Left kidney (tissue), 8 donors: Measurements from ENCODE around the gene WDR18. TPM values are rescaled to one million over a fixed set of nuclear protein-coding genes. Genes with fewer than 3 reads are reported as not detected.

Source experiments
- DNase-seq: peaks from one replicate; pipeline ENCODE4 v3.0.0-alpha.2; 2013
- long read RNA-seq, 8 donors: transcript quantifications; one replicate each; lab custom pipeline, GENCODE V29; 2026
- polyA plus RNA-seq: library from polyadenylated mRNA; unstranded; fragments of 120-200 nt; gene quantifications from one replicate; pipeline ENCODE4 v1.2.1, GENCODE V29; 2013; ENCODE audit not compliant: insufficient read length

WDR18 gene
- 30.4 TPM for polyA plus RNA-seq
- long read RNA-seq, donor 1, transcript WDR18-202 (10 exons, 1,608 nt), result major isoform, 27 of 56 reads
- long read RNA-seq, donor 1, partial matches to known transcripts, result 27 of 56 reads
- long read RNA-seq, donor 1, other reads (novel, unspliced or antisense), result 0 of 56 reads
- long read RNA-seq, donor 2, transcript WDR18-202 (10 exons, 1,608 nt), result major isoform, 23 of 38 reads
- long read RNA-seq, donor 2, partial matches to known transcripts, result 14 of 38 reads
- long read RNA-seq, donor 2, other reads (novel, unspliced or antisense), result 0 of 38 reads
- long read RNA-seq, donor 3, transcript WDR18-202 (10 exons, 1,608 nt), result major isoform, 23 of 23 reads
- long read RNA-seq, donor 3, partial matches to known transcripts, result 0 of 23 reads
- long read RNA-seq, donor 3, other reads (novel, unspliced or antisense), result 0 of 23 reads
- long read RNA-seq, donor 4, partial matches to known transcripts, result 5 of 7 reads
- long read RNA-seq, donor 4, other reads (novel, unspliced or antisense), result 0 of 7 reads
- long read RNA-seq, donor 5, transcript WDR18-202 (10 exons, 1,608 nt), result major isoform, 43 of 52 reads
- long read RNA-seq, donor 5, partial matches to known transcripts, result 5 of 52 reads
- long read RNA-seq, donor 5, other reads (novel, unspliced or antisense), result 0 of 52 reads
- long read RNA-seq, donor 6, transcript WDR18-202 (10 exons, 1,608 nt), result major isoform, 27 of 46 reads
- long read RNA-seq, donor 6, partial matches to known transcripts, result 13 of 46 reads
- long read RNA-seq, donor 6, other reads (novel, unspliced or antisense), result 0 of 46 reads
- long read RNA-seq, donor 7, transcript WDR18-202 (10 exons, 1,608 nt), result major isoform, 39 of 59 reads
- long read RNA-seq, donor 7, partial matches to known transcripts, result 17 of 59 reads
- long read RNA-seq, donor 7, other reads (novel, unspliced or antisense), result 0 of 59 reads
- long read RNA-seq, donor 8, transcript WDR18-202 (10 exons, 1,608 nt), result major isoform, 14 of 16 reads
- long read RNA-seq, donor 8, partial matches to known transcripts, result 0 of 16 reads
- long read RNA-seq, donor 8, other reads (novel, unspliced or antisense), result 0 of 16 reads

GRCh38 chr19:984165-984967 lies at the start of gene WDR18:
WDR18 (plus strand) TSS chr19:984345; CDS start chr19:984354, 9 bp downstream.
- DNase-seq, result peak; percentile 90

GRCh38 chr19:934865-935479 lies 49.2 kb upstream of the WDR18 start:
- DNase-seq, result no peak

- DNase-seq, result no peak
Measured at GRCh38 chr19:936175-936546, 48.0 kb upstream of the WDR18 start.

- DNase-seq, result no peak
Measured at GRCh38 chr19:937259-937694, 46.9 kb upstream of the WDR18 start.

- DNase-seq, result no peak
Measured at GRCh38 chr19:938233-938923, 45.8 kb upstream of the WDR18 start.

- no peak for DNase-seq
Measured at GRCh38 chr19:939439-939838, 44.7 kb upstream of the WDR18 start.

- DNase-seq, result no peak
Measured at GRCh38 chr19:939922-940321, 44.2 kb upstream of the WDR18 start.

GRCh38 chr19:940591-941291 lies 43.4 kb upstream of the WDR18 start:
- DNase-seq, result no peak

GRCh38 chr19:941292-942132 lies 42.6 kb upstream of the WDR18 start:
- no peak for DNase-seq

- no peak for DNase-seq
Measured at GRCh38 chr19:942133-942645, 42.0 kb upstream of the WDR18 start.

- no peak for DNase-seq
Measured at GRCh38 chr19:943551-944170, 40.5 kb upstream of the WDR18 start.

- DNase-seq, result no peak
Measured at GRCh38 chr19:944171-944567, 40.0 kb upstream of the WDR18 start.

- DNase-seq, result no peak
Measured at GRCh38 chr19:944663-945241, 39.4 kb upstream of the WDR18 start.

- no peak for DNase-seq
Measured at GRCh38 chr19:945401-946252, 38.5 kb upstream of the WDR18 start.

GRCh38 chr19:947090-947706 lies 36.9 kb upstream of the WDR18 start:
- no peak for DNase-seq

GRCh38 chr19:947707-948539 lies 36.2 kb upstream of the WDR18 start:
- DNase-seq, result no peak
